Lower leg skin (tissue), 4 donors: ENCODE measurements around the gene BACE2. TPM values are rescaled to one million over a fixed set of nuclear protein-coding genes. Genes with fewer than 3 reads are reported as not detected.
"Not testable (repeated sequence)": the region's sequence is repeated elsewhere in the genome, so short reads cannot be mapped to it uniquely, and the experiment has no call there.

Source experiments
- DNase-seq, 2 donors: peaks; one replicate each; pipeline ENCODE4 v3.0.0-alpha.2; 2019; ENCODE audit warnings: low spot score in 2 of 2
- H3K4me3 ChIP-seq: fragments of 200-600 bp; sonication (generic); 2 replicates; pipeline ENCODE4 v1.5.1; 2017; ENCODE audit warnings: mild to moderate bottlenecking, low read depth; ENCODE audit not compliant: poor library complexity, severe bottlenecking
- CTCF ChIP-seq, 3 donors: fragments of 450-650 bp; IDR thresholded peaks; one replicate each; pipeline ENCODE4 v1.5.1; 2016; ENCODE audit warnings: antibody characterized with exemption in 3 of 3, mild to moderate bottlenecking in 3 of 3, moderate library complexity in 2 of 3
- POLR2A ChIP-seq, 2 donors: fragments of 450-650 bp; IDR thresholded peaks; one replicate each; pipeline ENCODE4 v1.6.1; 2016 to 2017; ENCODE audit warnings: antibody characterized with exemption in 2 of 2, mild to moderate bottlenecking in 1 of 2, moderate library complexity in 1 of 2
- WGBS, 2 donors: methylation state at CpG; one replicate each; pipeline ENCODE4 v1.1.5; 2018; 5-methylcytosine and 5-hydroxymethylcytosine counted together
- intact Hi-C: fragments of 100-400 bp; cut with DNase I; formaldehyde crosslinking; loops from one replicate; pipeline ENCODE4 v1.15.0; 2023; ENCODE audit warnings: low total_unique reads
- total RNA-seq, 4 donors: library from RNA; depleted of rRNA; stranded (reverse); fragments of >200 nt; gene quantifications; one replicate each; pipeline ENCODE4 v1.1.0, GENCODE V29; 2016

BACE2 gene
- total RNA-seq, 4 donors from 2014 or later = 12.2 to 44.7 (median 27.2) TPM

DNA sequence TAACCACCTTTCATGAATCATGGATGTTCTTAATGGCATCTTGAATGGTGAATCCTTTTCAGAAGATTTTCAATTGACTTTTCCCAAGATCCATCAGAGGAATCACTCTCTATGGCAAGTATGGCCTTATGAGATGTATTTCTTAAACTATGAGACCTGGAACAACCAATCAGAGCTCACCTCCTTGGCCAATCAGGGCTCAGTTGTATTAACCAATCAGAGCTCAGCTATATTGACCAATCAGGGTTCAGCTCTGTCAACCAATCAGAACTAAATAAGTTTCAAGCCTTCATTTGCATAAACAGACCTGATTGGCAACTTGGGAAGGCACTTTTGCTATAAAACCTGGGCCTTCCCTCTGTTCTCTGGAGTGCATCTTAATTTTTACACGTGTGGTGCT is 135.0 kb downstream of the BACE2 start:
- no peak overlapping the region for H3K4me3 ChIP-seq
- 71 to 84% methylated on average over 1 of the region's 1 CpG for WGBS, 2 donors
- no peak for DNase-seq
- TF ChIP-seq POLR2A (IDR thresholded peaks at IDR 0.05) = no peak
- no peak for TF ChIP-seq CTCF (IDR thresholded peaks at IDR 0.05)
- intact Hi-C loops = no loop called here

DNA sequence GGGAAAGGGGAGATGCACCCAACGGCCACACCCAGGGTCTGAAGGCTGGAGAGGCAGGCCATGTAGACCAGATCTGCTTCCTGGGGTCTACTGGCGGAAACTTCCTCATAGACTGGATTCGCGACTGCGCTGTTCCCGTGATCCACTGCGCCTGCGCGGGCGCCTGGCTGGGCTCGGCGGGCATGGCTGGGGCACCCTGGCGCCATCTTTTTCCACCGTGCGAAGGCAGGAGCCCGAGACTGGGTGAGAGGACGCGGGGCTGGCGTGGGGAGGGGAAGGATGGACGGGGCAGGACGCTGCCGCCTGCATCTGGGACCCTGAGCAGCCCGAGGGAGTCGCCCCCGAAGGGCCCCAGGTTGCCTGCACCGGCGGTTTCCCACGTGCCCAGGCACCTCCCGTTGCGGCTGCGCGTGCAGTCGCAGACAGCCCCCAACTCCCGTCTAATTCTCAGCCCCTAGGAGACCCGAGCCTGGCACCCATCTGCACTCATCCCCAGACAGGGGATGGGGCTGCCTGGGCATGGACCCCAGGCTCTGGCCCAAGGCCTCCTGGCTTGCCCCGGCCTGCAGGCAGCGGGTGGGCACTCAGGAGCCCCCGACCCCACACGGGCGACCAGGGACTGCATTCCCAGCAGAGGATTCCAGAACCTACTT is 136.2 kb downstream of the BACE2 start:
- no peak for DNase-seq
- 93 to 96% methylated on average over 33 to 34 of the region's 40 CpGs for WGBS, 2 donors
- H3K4me3 ChIP-seq = no peak overlapping the region
- intact Hi-C loops = no loop called here
- TF ChIP-seq POLR2A (IDR thresholded peaks at IDR 0.05) (no peak), CTCF (IDR thresholded peaks at IDR 0.05) (no peak)

GRCh38 chr21:41307219-41307618 is 139.3 kb downstream of the BACE2 start:
- intact Hi-C loops = no loop called here
- no peak overlapping the region for H3K4me3 ChIP-seq
- DNase-seq = no peak
- TF ChIP-seq POLR2A (IDR thresholded peaks at IDR 0.05) (no peak), CTCF (IDR thresholded peaks at IDR 0.05) (no peak)

DNA sequence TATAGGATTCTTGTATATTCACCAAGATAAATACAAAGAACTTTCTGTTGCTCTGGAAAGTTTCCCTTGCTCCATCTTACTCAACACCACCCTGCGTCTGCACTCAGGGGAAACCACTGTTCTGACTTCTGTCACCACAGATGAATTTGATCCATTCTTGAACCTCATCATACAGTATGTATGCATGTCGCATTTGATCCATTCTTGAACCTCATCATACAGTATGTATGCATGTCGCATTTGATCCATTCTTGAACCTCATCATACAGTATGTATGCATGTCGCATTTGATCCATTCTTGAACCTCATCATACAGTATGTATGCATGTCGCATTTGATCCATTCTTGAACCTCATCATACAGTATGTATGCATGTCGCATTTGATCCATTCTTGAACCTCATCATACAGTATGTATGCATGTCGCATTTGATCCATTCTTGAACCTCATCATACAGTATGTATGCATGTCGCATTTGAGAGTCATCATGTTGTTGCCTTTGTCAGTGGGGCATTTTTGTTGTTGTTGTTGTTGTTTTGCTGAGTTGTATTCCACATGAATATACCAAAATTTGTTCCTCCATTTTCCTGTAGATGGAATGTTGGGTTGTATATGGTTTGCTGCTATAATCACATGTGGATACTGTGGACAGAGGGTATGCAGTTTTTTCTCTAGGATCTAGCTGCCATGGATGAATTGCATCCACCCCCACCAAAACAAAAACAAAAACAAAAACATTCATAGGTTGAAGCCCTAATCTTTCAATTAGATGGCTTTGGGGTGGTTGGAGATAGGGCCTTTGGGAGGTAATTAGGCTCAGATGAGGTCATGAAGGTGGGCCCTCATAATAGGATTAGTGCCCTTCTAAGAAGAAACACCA is 145.6 kb downstream of the BACE2 start:
- DNase-seq, H3K4me3 ChIP-seq, intact Hi-C loops: not testable (repeated sequence)
- 93 to 94% methylated on average over 5 to 6 of the region's 8 CpGs for WGBS, 2 donors

DNA sequence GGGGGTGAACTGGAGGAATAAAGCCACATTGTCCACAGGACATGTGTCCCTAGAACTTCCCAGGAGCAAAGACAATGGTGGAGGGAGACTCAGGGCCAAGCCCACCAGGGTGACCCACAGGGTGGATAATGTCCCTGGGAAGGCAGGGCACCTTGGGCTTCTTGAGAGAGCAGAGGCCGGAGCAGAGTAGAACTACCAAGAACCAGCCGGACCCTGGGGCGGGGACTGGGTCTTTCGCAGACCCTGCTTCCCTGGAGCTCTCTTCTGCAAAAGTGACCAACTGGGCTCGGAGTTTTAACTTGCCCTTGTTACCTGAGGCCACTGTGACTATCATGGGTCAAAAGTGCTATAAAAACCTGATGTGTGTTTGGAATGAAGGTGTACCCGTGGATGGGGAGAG is 147.8 kb downstream of the BACE2 start:
- TF ChIP-seq CTCF (IDR thresholded peaks at IDR 0.05) (no peak), POLR2A (IDR thresholded peaks at IDR 0.05) (no peak)
- H3K4me3 ChIP-seq = no peak overlapping the region
- WGBS, 2 donors = 90 to 92% methylated on average over 6 of the region's 6 CpGs

GRCh38 chr21:41316200-41317062 is 148.5 kb downstream of the BACE2 start, which contains the start of gene FAM3B:
Gene FAM3B (plus strand): TSS chr21:41316801. CDS start chr21:41316880, 79 bp downstream.
- peak within 1 kb of the TSS; percentile 16 for H3K4me3 ChIP-seq
- no peak for TF ChIP-seq CTCF (IDR thresholded peaks at IDR 0.05)
- TF ChIP-seq POLR2A (IDR thresholded peaks at IDR 0.05) = no peak
- WGBS, 2 donors = 10% methylated on average over 19 to 26 of the region's 55 CpGs
- no peak for DNase-seq
- intact Hi-C loops = no loop called here

More for the DNA sequence above, 147.8 kb downstream of the BACE2 start:
- DNase-seq = no peak
- intact Hi-C loops = no loop called here
